Nephron (organoid): ENCODE measurements around the gene USP10.
A peak's percentile ranks its signal among the peaks of the same experiment; 100 is the strongest.

Source experiments
- H3K27ac Mint-ChIP-seq, 3 experiments: 2 replicates each; pipeline ENCODE4 v1.8.0; 2020; ENCODE audit warnings: mixed read lengths in 3 of 3, mild to moderate bottlenecking in 2 of 3, moderate library complexity in 1 of 3
- H3K27me3 Mint-ChIP-seq: 2 replicates; pipeline ENCODE4 v1.8.0; 2021; ENCODE audit warnings: low read depth, mild to moderate bottlenecking, moderate library complexity, mixed read lengths
- H3K36me3 Mint-ChIP-seq: 2 replicates; pipeline ENCODE4 v1.8.0; 2020; ENCODE audit warnings: low read depth, mixed read lengths
- H3K4me1 Mint-ChIP-seq: 2 replicates; pipeline ENCODE4 v1.8.0; 2020; ENCODE audit warnings: mixed read lengths
- H3K4me3 Mint-ChIP-seq, 3 experiments: 2 replicates each; pipeline ENCODE4 v1.8.0; 2020; ENCODE audit warnings: mild to moderate bottlenecking in 3 of 3, mixed read lengths in 3 of 3, moderate library complexity in 2 of 3
- H3K9me3 Mint-ChIP-seq: 2 replicates; pipeline ENCODE4 v1.8.0; 2020; ENCODE audit warnings: mixed read lengths
- CTCF ChIP-seq, 3 experiments: fragments of 200-600 bp; sonication (generic); IDR thresholded peaks; one replicate each; pipeline ENCODE4 v1.5.0; 2021; ENCODE audit warnings: antibody characterized with exemption in 3 of 3; ENCODE audit not compliant: unreplicated experiment in 3 of 3

The USP10 gene

GRCh38 chr16:84754353-84754856 is 54.6 kb downstream of the USP10 start:
- H3K9me3 Mint-ChIP-seq: no peaks in the 10 kb centered on the region
- peak; percentile 84 to 92 (median 85) for TF ChIP-seq CTCF (IDR thresholded peaks at IDR 0.05; ENCODE audit: unreplicated experiment in 3 of 3)
- H3K36me3 Mint-ChIP-seq: peaks cover 2% of the 10 kb centered on the region
- no peaks in the 10 kb centered on the region for H3K27me3 Mint-ChIP-seq
- H3K27ac Mint-ChIP-seq: peak overlapping the region; percentile 6 to 28 (median 6)
- peaks cover 43% of the 10 kb centered on the region for H3K4me1 Mint-ChIP-seq
- H3K4me3 Mint-ChIP-seq: no peak overlapping the region

GRCh38 chr16:84754956-84755672 is 55.3 kb downstream of the USP10 start:
- H3K4me1 Mint-ChIP-seq: peaks cover 43% of the 10 kb centered on the region
- H3K27me3 Mint-ChIP-seq: no peaks in the 10 kb centered on the region
- peak overlapping the region in 1 of 3 experiments; percentile 28 for H3K27ac Mint-ChIP-seq

GRCh38 chr16:84756830-84757229 is 57.0 kb downstream of the USP10 start:
- H3K36me3 Mint-ChIP-seq: peaks cover 24% of the 10 kb centered on the region
- H3K9me3 Mint-ChIP-seq: no peaks in the 10 kb centered on the region
- TF ChIP-seq CTCF (IDR thresholded peaks at IDR 0.05; ENCODE audit: unreplicated experiment in 3 of 3): no peak
- H3K4me3 Mint-ChIP-seq: no peak overlapping the region
- H3K27me3 Mint-ChIP-seq: no peaks in the 10 kb centered on the region
- no peak overlapping the region for H3K27ac Mint-ChIP-seq
- peaks cover 39% of the 10 kb centered on the region for H3K4me1 Mint-ChIP-seq

More at GRCh38 chr16:84754956-84755672, 55.3 kb downstream of the USP10 start:
- no peaks in the 10 kb centered on the region for H3K9me3 Mint-ChIP-seq
- no peak for TF ChIP-seq CTCF (IDR thresholded peaks at IDR 0.05; ENCODE audit: unreplicated experiment in 3 of 3)
- peaks cover 9% of the 10 kb centered on the region for H3K36me3 Mint-ChIP-seq
- no peak overlapping the region for H3K4me3 Mint-ChIP-seq

GRCh38 chr16:84758627-84759026 is 58.8 kb downstream of the USP10 start:
- no peaks in the 10 kb centered on the region for H3K9me3 Mint-ChIP-seq
- no peaks in the 10 kb centered on the region for H3K27me3 Mint-ChIP-seq
- TF ChIP-seq CTCF (IDR thresholded peaks at IDR 0.05; ENCODE audit: unreplicated experiment in 3 of 3): no peak
- H3K4me1 Mint-ChIP-seq: peaks cover 39% of the 10 kb centered on the region
- H3K4me3 Mint-ChIP-seq: no peak overlapping the region
- H3K36me3 Mint-ChIP-seq: peaks cover 39% of the 10 kb centered on the region
- H3K27ac Mint-ChIP-seq: peak overlapping the region in 1 of 3 experiments; percentile 22

DNA sequence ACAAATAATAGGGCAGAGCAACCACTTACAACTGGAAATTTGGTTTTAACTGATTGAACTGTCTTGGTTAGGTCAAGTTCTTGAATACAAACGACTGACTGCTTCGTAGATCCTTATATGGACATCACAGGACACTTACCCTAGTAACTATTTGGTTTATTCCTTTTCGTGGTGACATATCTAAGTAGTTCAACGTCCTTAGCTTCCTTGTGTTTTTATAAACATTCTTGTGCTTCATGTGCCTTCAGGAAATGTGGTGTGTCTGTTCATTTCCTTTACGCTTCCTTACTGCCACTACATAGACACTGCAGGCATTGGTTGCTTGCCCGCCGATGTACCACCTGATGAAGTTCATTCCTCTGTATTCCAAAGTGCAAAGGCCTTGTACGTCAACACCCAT is 59.3 kb downstream of the USP10 start:
- Mint-ChIP-seq H3K27me3 (no peaks in the 10 kb centered on the region), H3K9me3 (no peaks in the 10 kb centered on the region), H3K4me1 (peaks cover 40% of the 10 kb centered on the region), H3K36me3 (peaks cover 43% of the 10 kb centered on the region), H3K27ac (no peak overlapping the region), H3K4me3 (no peak overlapping the region)
- TF ChIP-seq CTCF (IDR thresholded peaks at IDR 0.05; ENCODE audit: unreplicated experiment in 3 of 3): no peak

GRCh38 chr16:84759906-84760305 is 60.1 kb downstream of the USP10 start:
- H3K4me3 Mint-ChIP-seq: no peak overlapping the region

More at GRCh38 chr16:84759906-84760305, 60.1 kb downstream of the USP10 start:
- H3K4me1 Mint-ChIP-seq: peaks cover 32% of the 10 kb centered on the region
- H3K27me3 Mint-ChIP-seq: no peaks in the 10 kb centered on the region
- no peak overlapping the region for H3K27ac Mint-ChIP-seq
- no peak for TF ChIP-seq CTCF (IDR thresholded peaks at IDR 0.05; ENCODE audit: unreplicated experiment in 3 of 3)
- peaks cover 52% of the 10 kb centered on the region for H3K36me3 Mint-ChIP-seq
- no peaks in the 10 kb centered on the region for H3K9me3 Mint-ChIP-seq
